ENCODE results near the gene ADGRA1. TPM values are rescaled to one million over a fixed set of nuclear protein-coding genes. Genes with fewer than 3 reads are reported as not detected.

The ADGRA1 gene
- total and polyA plus RNA-seq, 2 of the 8 experiments (the other 6 are each of a cell fraction or from before 2014, with no cell fraction given): 0.17 to 0.21 TPM

GRCh38 chr10:133059093-133059470 is 28.6 kb upstream of the ADGRA1 start:
- Histone ChIP-seq H2BK120ac (replicated peaks; ENCODE audit: low read depth, low read length) (no peak overlapping the region), H3K4me2 (ENCODE audit: insufficient read depth in 1 of 2, low read depth in 2 of 2, low read length in 2 of 2) (no peak overlapping the region), H3K27me3 (replicated peaks in 1 of 4; ENCODE audit: control insufficient read depth in 3 of 4, extremely low read depth in 1 of 4, insufficient read depth in 3 of 4, low read length in 3 of 4) (no peaks in the 10 kb centered on the region), H3K23ac (ENCODE audit: insufficient read length) (no peak overlapping the region), H3K9me3 (ENCODE audit: insufficient read depth in 2 of 2, low read depth in 1 of 2, low read length in 1 of 2) (peaks cover 0 to 3% of the 10 kb centered on the region in 2 experiments; a peak in 1 of 4 replicates), H4K5ac (ENCODE audit: insufficient read length, low read depth, low read length) (no peak overlapping the region), H4K91ac (replicated peaks; ENCODE audit: insufficient read length, low read length) (no peak overlapping the region), H3K4me3 (ENCODE audit: extremely low read depth in 1 of 4, insufficient read depth in 2 of 4, low read depth in 3 of 4, low read length in 4 of 4) (no peak overlapping the region), H2BK20ac (ENCODE audit: low read length) (no peak overlapping the region), H3K14ac (ENCODE audit: insufficient read length) (no peak overlapping the region), H2BK15ac (ENCODE audit: low read length) (no peak overlapping the region), H4K8ac (ENCODE audit: extremely low read depth, insufficient read depth, low read length) (no peak overlapping the region), H3K23me2 (ENCODE audit: low read depth, low read length) (no peaks in the 10 kb centered on the region), H2AFZ (ENCODE audit: low read length) (no peak overlapping the region), H3K4me1 (replicated peaks in 1 of 4; ENCODE audit: control insufficient read depth in 3 of 4, insufficient read depth in 4 of 4, low read length in 3 of 4) (no peaks in the 10 kb centered on the region), H3K56ac (replicated peaks; ENCODE audit: insufficient read length, low read depth, low read length) (no peak overlapping the region), H3K79me1 (ENCODE audit: low read depth, low read length) (no peaks in the 10 kb centered on the region), H3K9ac (replicated peaks in 1 of 4; ENCODE audit: extremely low read depth in 1 of 4, low read depth in 3 of 4, low read length in 3 of 4) (no peak overlapping the region), H3K27ac (ENCODE audit: low read depth, low read length) (no peak overlapping the region), H2BK5ac (ENCODE audit: low read depth, low read length) (no peak overlapping the region), H4K20me1 (replicated peaks in 1 of 2; ENCODE audit: control insufficient read depth in 1 of 2, insufficient read depth in 2 of 2, low read length in 2 of 2) (no peaks in the 10 kb centered on the region), H3K18ac (ENCODE audit: extremely low read depth, low read length) (no peak overlapping the region), H3K36me3 (ENCODE audit: control insufficient read depth in 2 of 4, insufficient read depth in 4 of 4, low read length in 3 of 4) (no peaks in the 10 kb centered on the region), H2AK5ac (ENCODE audit: low read depth, low read length) (no peak overlapping the region), H3K4ac (replicated peaks; ENCODE audit: insufficient read length, low read depth, low read length) (no peak overlapping the region), H3K79me2 (ENCODE audit: control insufficient read depth in 1 of 2, insufficient read depth in 2 of 2, low read length in 2 of 2) (no peaks in the 10 kb centered on the region), H2BK12ac (ENCODE audit: low read depth, low read length) (no peak overlapping the region)
- CTCF ChIA-PET (ENCODE audit: partially characterized antibody): interaction anchor here (0.7 kb wide), 1 partner anchor 165 kb away, joined by 3 read pairs; no protein-coding TSS in a partner anchor
- POLR2A ChIA-PET (ENCODE audit: partially characterized antibody): no interaction called here
- no peak for DNase-seq (ENCODE audit: low read depth in 1 of 2, low spot score in 2 of 2)
- 91% methylated on average over 6 of the region's 7 CpGs; no CpG with 5 or more reads in 1 of the 2 experiments for WGBS, 2 experiments (ENCODE audit: extremely low coverage in 1 of 2, insufficient coverage in 1 of 2, insufficient read length in 1 of 2, insufficient replicate concordance in 2 of 2, low coverage in 1 of 2, low lambda C conversion rate in 2 of 2, missing lambda C conversion rate in 1 of 2)
- no peak for TF ChIP-seq JUN (IDR thresholded peaks at IDR 0.05; ENCODE audit: low read depth, low read length)
- no peak for TF ChIP-seq JUND (IDR thresholded peaks at IDR 0.05; ENCODE audit: low read length)
- FAIRE-seq: no peak
